HEK293T (cell line): ENCODE results near the gene GPRC5C.

Experiments
- CTCF ChIA-PET: fragments of 350-600 bp; formaldehyde crosslinking; extraction: SDS; loops from one replicate; lab custom pipeline; 2021; ENCODE audit warnings: antibody characterized with exemption, inconsistent platforms; lab: Yijun Ruan, JAX
- POLR2A ChIA-PET: fragments of 350-600 bp; formaldehyde crosslinking; extraction: SDS; loops from one replicate; lab custom pipeline; 2020; ENCODE audit warnings: antibody characterized with exemption, inconsistent platforms; lab: Yijun Ruan, JAX
- DNase-seq: peaks from one replicate; pipeline ENCODE4 v3.0.0; 2012; ENCODE audit warnings: mixed read lengths; ENCODE audit errors: extremely low spot score
- ARNT ChIP-seq: fragments of 450-650 bp; IDR thresholded peaks from 2 replicates; pipeline ENCODE4 v1.6.1; 2017; ENCODE audit warnings: mild to moderate bottlenecking
- BHLHE40 ChIP-seq: fragments of 450-650 bp; IDR thresholded peaks from 2 replicates; pipeline ENCODE4 v1.6.1; 2016; ENCODE audit warnings: mild to moderate bottlenecking, moderate library complexity, borderline replicate concordance
- CTBP1 ChIP-seq: fragments of 450-650 bp; IDR thresholded peaks from 2 replicates; pipeline ENCODE4 v1.6.1; 2016; ENCODE audit warnings: borderline replicate concordance
- ELF4 ChIP-seq: fragments of 450-650 bp; IDR thresholded peaks from 2 replicates; pipeline ENCODE4 v1.6.1; 2017; ENCODE audit warnings: antibody characterized with exemption
- FOXA1 ChIP-seq: fragments of 450-650 bp; IDR thresholded peaks from 2 replicates; pipeline ENCODE4 v1.6.1; 2016; ENCODE audit warnings: mild to moderate bottlenecking
- FOXK2 ChIP-seq: fragments of 450-650 bp; IDR thresholded peaks from 2 replicates; pipeline ENCODE4 v1.6.1; 2016; ENCODE audit warnings: mild to moderate bottlenecking
- FOXM1 ChIP-seq: fragments of 450-650 bp; IDR thresholded peaks from 2 replicates; pipeline ENCODE4 v1.6.1; 2017; ENCODE audit warnings: mild to moderate bottlenecking, borderline replicate concordance
- HDGF ChIP-seq: fragments of 450-650 bp; IDR thresholded peaks from 2 replicates; pipeline ENCODE4 v1.6.1; 2017; ENCODE audit warnings: antibody characterized with exemption, borderline replicate concordance
- L3MBTL2 ChIP-seq: fragments of 450-650 bp; conservative IDR thresholded peaks from 2 replicates; pipeline ENCODE4 v1.6.1; 2016; ENCODE audit warnings: mild to moderate bottlenecking
- LEF1 ChIP-seq: fragments of 450-650 bp; IDR thresholded peaks from 2 replicates; pipeline ENCODE4 v1.6.1; 2017; ENCODE audit warnings: mild to moderate bottlenecking, borderline replicate concordance
- NFRKB ChIP-seq: fragments of 450-650 bp; IDR thresholded peaks from 2 replicates; pipeline ENCODE4 v1.6.1; 2016; ENCODE audit warnings: mild to moderate bottlenecking, moderate library complexity
- PKNOX1 ChIP-seq: fragments of 450-650 bp; IDR thresholded peaks from 2 replicates; pipeline ENCODE4 v1.6.1; 2016
- SP1 ChIP-seq: fragments of 450-650 bp; IDR thresholded peaks from 2 replicates; pipeline ENCODE4 v1.6.1; 2017
- SUZ12 ChIP-seq: fragments of 450-650 bp; IDR thresholded peaks from 2 replicates; pipeline ENCODE4 v1.6.1; 2016; ENCODE audit warnings: mild to moderate bottlenecking
- TARDBP ChIP-seq: fragments of 450-650 bp; IDR thresholded peaks from 2 replicates; pipeline ENCODE4 v1.6.1; 2016
- ZNF384 ChIP-seq: fragments of 450-650 bp; IDR thresholded peaks from 2 replicates; pipeline ENCODE4 v1.6.1; 2016

GPRC5C gene

GRCh38 chr17:74467221-74467951, 35.5 kb downstream of the GPRC5C start:
- POLR2A ChIA-PET: no interaction called here
- TF ChIP-seq FOXM1 (no peak), FOXA1 (no peak), BHLHE40 (no peak), L3MBTL2 (no peak), NFRKB (no peak), PKNOX1 (no peak), SUZ12 (no peak), ELF4 (no peak), ARNT (no peak), FOXK2 (no peak), ZNF384 (no peak)
- CTCF ChIA-PET: no interaction called here
- no peak for DNase-seq

GRCh38 chr17:74471341-74471740, 39.5 kb downstream of the GPRC5C start:
- DNase-seq: no peak
- ChIA-PET POLR2A (no interaction called here), CTCF (interaction anchor here (0.7 to 1.2 kb wide), 2 partner anchors 104 to 496 kb away, joined by 3 read pairs; no protein-coding TSS in a partner anchor)
- TF ChIP-seq SUZ12 (no peak), FOXA1 (no peak), HDGF (no peak), LEF1 (no peak), BHLHE40 (no peak), CTBP1 (no peak), ZNF384 (no peak), ELF4 (no peak), PKNOX1 (no peak)

- DNase-seq: no peak
- CTCF ChIA-PET: no interaction called here
- TF ChIP-seq SUZ12 (no peak), L3MBTL2 (no peak), ARNT (no peak), FOXM1 (no peak), BHLHE40 (no peak), HDGF (no peak), FOXK2 (no peak), ZNF384 (no peak), CTBP1 (no peak), LEF1 (no peak), FOXA1 (no peak), SP1 (no peak), PKNOX1 (no peak), ELF4 (no peak), NFRKB (no peak), TARDBP (no peak)
- POLR2A ChIA-PET: no interaction called here
These were observed 41.0 kb downstream of the GPRC5C start for GRCh38 chr17:74472890-74473289.

- ChIA-PET CTCF (no interaction called here), POLR2A (no interaction called here)
- TF ChIP-seq NFRKB (no peak), CTBP1 (no peak), ELF4 (no peak), ZNF384 (no peak), FOXK2 (no peak), L3MBTL2 (no peak)
- no peak for DNase-seq
These were observed 41.4 kb downstream of the GPRC5C start for GRCh38 chr17:74473294-74473693.

GRCh38 chr17:74474043-74474792, 42.3 kb downstream of the GPRC5C start:
- DNase-seq: no peak
- CTCF ChIA-PET: no interaction called here
- POLR2A ChIA-PET: no interaction called here
- TF ChIP-seq PKNOX1: no peak
- no peak for TF ChIP-seq FOXM1
- TF ChIP-seq SP1: no peak
- no peak for TF ChIP-seq SUZ12
- TF ChIP-seq HDGF: no peak
- no peak for TF ChIP-seq CTBP1
- no peak for TF ChIP-seq L3MBTL2
- no peak for TF ChIP-seq FOXA1
- TF ChIP-seq ZNF384: no peak
- TF ChIP-seq ELF4: no peak
- TF ChIP-seq TARDBP: no peak
- no peak for TF ChIP-seq LEF1
- no peak for TF ChIP-seq BHLHE40
